ENCODE measurements around the gene SLC25A48.

The SLC25A48 gene

DNA sequence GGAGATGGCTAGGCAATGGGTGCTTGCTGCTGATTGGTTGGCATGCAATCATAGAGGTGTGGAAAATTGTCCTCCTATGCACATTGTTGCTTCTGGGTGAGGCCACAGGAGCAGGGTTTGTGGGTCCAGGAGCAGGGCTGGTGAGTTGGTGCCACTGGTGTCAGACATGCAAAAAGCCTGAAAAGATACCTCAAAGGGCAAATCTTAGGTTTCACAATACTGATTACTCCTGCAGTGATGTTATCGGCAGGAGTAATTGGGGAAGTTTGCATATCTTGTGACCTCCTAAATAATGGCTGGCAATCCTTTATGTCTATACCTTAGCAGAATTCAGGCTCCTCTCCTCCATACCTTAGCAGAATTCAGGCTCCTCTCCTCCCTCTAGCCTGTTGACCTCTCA lies 25.2 kb downstream of the SLC25A48 start:
- TF ChIP-seq CTCF (IDR thresholded peaks at IDR 0.05; ENCODE audit: insufficient read depth, low read length, missing control alignments), result no peak
- no peak overlapping the region for H3K4me3 ChIP-seq (ENCODE audit: low read depth, low read length)
- ChIA-PET CTCF (no interaction called here), POLR2A (no interaction called here)
- no peak for DNase-seq (ENCODE audit: low read depth, low spot score)

- ChIA-PET CTCF (no interaction called here), POLR2A (no interaction called here)
- no peak for DNase-seq (ENCODE audit: low read depth, low spot score)
- no peak overlapping the region for H3K4me3 ChIP-seq (ENCODE audit: low read depth, low read length)
- no peak for TF ChIP-seq CTCF (IDR thresholded peaks at IDR 0.05; ENCODE audit: insufficient read depth, low read length, missing control alignments)
These were observed 27.2 kb downstream of the SLC25A48 start for GRCh38 chr5:135861641-135862040.

- TF ChIP-seq CTCF (IDR thresholded peaks at IDR 0.05; ENCODE audit: insufficient read depth, low read length, missing control alignments), result no peak
- DNase-seq (ENCODE audit: low read depth, low spot score), result no peak
- CTCF ChIA-PET, result no interaction called here
- POLR2A ChIA-PET, result no interaction called here
- no peak overlapping the region for H3K4me3 ChIP-seq (ENCODE audit: low read depth, low read length)
These were observed 27.6 kb downstream of the SLC25A48 start for GRCh38 chr5:135862086-135862485.

DNA sequence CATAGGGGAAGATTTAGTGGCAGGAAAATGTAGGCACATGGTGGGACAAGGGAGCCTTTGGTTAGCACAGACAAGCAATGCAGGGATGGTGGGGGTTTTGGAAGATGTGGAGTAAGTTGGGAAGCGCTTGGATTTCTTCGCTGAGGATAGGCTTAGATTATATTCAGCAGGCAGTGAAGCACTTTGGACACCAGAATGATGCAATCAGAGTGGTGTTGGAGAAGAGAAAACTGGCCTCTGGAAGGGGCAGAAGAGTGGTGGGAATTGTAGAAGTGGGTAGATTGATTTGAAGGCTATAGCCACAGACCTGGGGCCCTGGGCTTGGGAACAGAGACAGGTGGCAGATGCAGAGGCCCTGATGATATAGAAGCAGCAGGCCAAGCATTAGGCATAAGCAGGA lies 28.3 kb downstream of the SLC25A48 start:
- no peak overlapping the region for H3K4me3 ChIP-seq (ENCODE audit: low read depth, low read length)
- POLR2A ChIA-PET, result no interaction called here
- CTCF ChIA-PET, result no interaction called here
- no peak for DNase-seq (ENCODE audit: low read depth, low spot score)
- no peak for TF ChIP-seq CTCF (IDR thresholded peaks at IDR 0.05; ENCODE audit: insufficient read depth, low read length, missing control alignments)

GRCh38 chr5:135864503-135865435 lies 30.3 kb downstream of the SLC25A48 start:
- ChIA-PET POLR2A (no interaction called here), CTCF (no interaction called here)
- no peak overlapping the region for H3K4me3 ChIP-seq (ENCODE audit: low read depth, low read length)
- no peak for TF ChIP-seq CTCF (IDR thresholded peaks at IDR 0.05; ENCODE audit: insufficient read depth, low read length, missing control alignments)
- no peak for DNase-seq (ENCODE audit: low read depth, low spot score)

DNA sequence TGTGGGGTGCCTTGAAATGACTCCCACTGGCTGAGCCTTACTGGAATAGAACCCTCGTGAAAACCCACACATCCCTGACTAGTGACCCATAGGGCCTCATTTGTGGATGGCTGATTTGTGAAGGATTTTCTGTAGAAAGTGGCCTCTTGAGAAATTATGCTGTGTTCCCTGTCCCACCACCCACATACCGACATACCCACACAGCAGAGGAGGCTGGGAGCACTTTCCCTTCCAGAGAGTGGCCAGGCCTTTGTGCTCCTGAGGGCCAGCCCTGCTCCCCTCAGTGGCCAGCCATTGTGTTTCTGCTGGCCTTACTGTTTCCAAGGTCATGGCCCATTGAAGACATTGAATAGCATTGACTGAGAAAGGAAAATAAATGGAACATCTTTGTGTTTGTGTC lies 31.6 kb downstream of the SLC25A48 start:
- ChIA-PET POLR2A (no interaction called here), CTCF (no interaction called here)
- TF ChIP-seq CTCF (IDR thresholded peaks at IDR 0.05; ENCODE audit: insufficient read depth, low read length, missing control alignments), result no peak
- no peak overlapping the region for H3K4me3 ChIP-seq (ENCODE audit: low read depth, low read length)
- DNase-seq (ENCODE audit: low read depth, low spot score), result no peak

Measured in AG04449 (cell line).